PC-3 (cell line): ENCODE data around the gene MAP2K5. TPM values are rescaled to one million over a fixed set of nuclear protein-coding genes. Genes with fewer than 3 reads are reported as not detected.

ENCODE experiments used
- ATAC-seq: fragments of 200-7000 bp; cut with Tn5 transposase; 2 replicates; pipeline ENCODE4 v1.9.1; 2020; ENCODE audit warnings: mild to moderate bottlenecking, moderate library complexity
- BruUV-seq: library from RNA; stranded (reverse); fragments of 400-500 nt; replicated peaks from 2 replicates; lab custom pipeline; 2021; lab: Mats Ljungman, UMichigan
- CTCF ChIA-PET: fragments of 300-600 bp; sonication (Branson Sonifier 250); formaldehyde crosslinking; loops from one replicate; lab custom pipeline; 2022; ENCODE audit warnings: antibody characterized with exemption; lab: Charles Lee
- POLR2A ChIA-PET: fragments of 300-600 bp; sonication (Branson Sonifier 250); formaldehyde crosslinking; loops from one replicate; lab custom pipeline; 2022; ENCODE audit warnings: antibody characterized with exemption; ENCODE audit not compliant: unreplicated experiment; lab: Charles Lee
- DNase-seq: peaks from one replicate; pipeline ENCODE4 v3.0.0-alpha.2; 2015
- H2AFZ ChIP-seq: fragments of 300-600 bp; sonication (generic); 2 replicates; pipeline ENCODE4 v1.6.0; 2016; ENCODE audit warnings: antibody characterized with exemption, low read length
- H3F3A ChIP-seq: fragments of 300-600 bp; sonication (generic); one replicate; pipeline ENCODE4 v1.6.0; 2017; ENCODE audit warnings: antibody characterized with exemption, low read length, control low read depth, mild to moderate bottlenecking; ENCODE audit not compliant: unreplicated experiment
- H3K27ac ChIP-seq: fragments of 300-600 bp; sonication (generic); 2 replicates; pipeline ENCODE4 v1.5.1; 2016; ENCODE audit warnings: mild to moderate bottlenecking, low read length
- H3K27me3 ChIP-seq: fragments of 300-600 bp; sonication (generic); 2 replicates; pipeline ENCODE4 v1.6.1; 2016; ENCODE audit warnings: low read length, mixed read lengths
- H3K36me3 ChIP-seq: fragments of 300-600 bp; sonication (generic); 2 replicates; pipeline ENCODE4 v1.6.1; 2016; ENCODE audit warnings: low read depth, mixed run types, low read length, mixed read lengths
- H3K4me1 ChIP-seq: fragments of 300-600 bp; sonication (generic); 2 replicates; pipeline ENCODE4 v1.5.1; 2016; ENCODE audit warnings: low read length; ENCODE audit not compliant: insufficient read depth
- H3K4me2 ChIP-seq: fragments of 300-600 bp; sonication (generic); 2 replicates; pipeline ENCODE4 v1.6.0; 2016; ENCODE audit warnings: low read length
- H3K4me3 ChIP-seq: fragments of 300-600 bp; sonication (generic); 2 replicates; pipeline ENCODE4 v1.5.1; 2016; ENCODE audit warnings: mild to moderate bottlenecking, low read length, mixed read lengths
- H3K79me2 ChIP-seq: fragments of 300-600 bp; sonication (generic); 2 replicates; pipeline ENCODE4 v1.6.1; 2017; ENCODE audit warnings: low read length, mixed read lengths
- H3K9ac ChIP-seq: fragments of 300-600 bp; sonication (generic); 2 replicates; pipeline ENCODE4 v1.6.0; 2016; ENCODE audit warnings: mild to moderate bottlenecking, low read length
- H3K9me2 ChIP-seq: fragments of 300-600 bp; sonication (generic); replicated peaks from 2 replicates; pipeline ENCODE4 v1.6.1; 2016; ENCODE audit warnings: mixed run types, low read length, mixed read lengths
- H3K9me3 ChIP-seq: fragments of 300-600 bp; sonication (generic); 2 replicates; pipeline ENCODE4 v1.6.1; 2016; ENCODE audit warnings: low read length, mixed read lengths
- H4K20me1 ChIP-seq: fragments of 300-600 bp; sonication (generic); 2 replicates; pipeline ENCODE4 v1.6.1; 2016; ENCODE audit warnings: low read length, mixed read lengths
- EZH2 ChIP-seq: fragments of 300-600 bp; sonication (generic); IDR thresholded peaks from one replicate; pipeline ENCODE4 v1.6.1; 2017; ENCODE audit warnings: antibody characterized with exemption, mild to moderate bottlenecking, low read length; ENCODE audit not compliant: unreplicated experiment
- EZH2phosphoT487 ChIP-seq: fragments of 300-600 bp; sonication (generic); IDR thresholded peaks from 2 replicates; pipeline ENCODE4 v1.6.1; 2018; ENCODE audit warnings: mild to moderate bottlenecking, antibody characterized with exemption, low read length, borderline replicate concordance
- intact Hi-C: fragments of 100-400 bp; cut with micrococcal nuclease; formaldehyde crosslinking; loops from 2 replicates; pipeline ENCODE4 v1.9.0; 2023
- total RNA-seq: library from RNA; depleted of rRNA; stranded (reverse); fragments of >200 nt; gene quantifications from 2 replicates; pipeline ENCODE4 v1.2.3, GENCODE V29; 2014
- TF ChIP-seq, protein P1 (sequence below): fragments of 300-600 bp; sonication (generic); conservative IDR thresholded peaks from 2 replicates; pipeline ENCODE4 v1.5.1; 2017; ENCODE audit warnings: antibody characterized with exemption, low read depth, mild to moderate bottlenecking, low read length

The MAP2K5 gene
- total RNA-seq, 1 experiment from 2014 or later = 5.5 TPM

DNA sequence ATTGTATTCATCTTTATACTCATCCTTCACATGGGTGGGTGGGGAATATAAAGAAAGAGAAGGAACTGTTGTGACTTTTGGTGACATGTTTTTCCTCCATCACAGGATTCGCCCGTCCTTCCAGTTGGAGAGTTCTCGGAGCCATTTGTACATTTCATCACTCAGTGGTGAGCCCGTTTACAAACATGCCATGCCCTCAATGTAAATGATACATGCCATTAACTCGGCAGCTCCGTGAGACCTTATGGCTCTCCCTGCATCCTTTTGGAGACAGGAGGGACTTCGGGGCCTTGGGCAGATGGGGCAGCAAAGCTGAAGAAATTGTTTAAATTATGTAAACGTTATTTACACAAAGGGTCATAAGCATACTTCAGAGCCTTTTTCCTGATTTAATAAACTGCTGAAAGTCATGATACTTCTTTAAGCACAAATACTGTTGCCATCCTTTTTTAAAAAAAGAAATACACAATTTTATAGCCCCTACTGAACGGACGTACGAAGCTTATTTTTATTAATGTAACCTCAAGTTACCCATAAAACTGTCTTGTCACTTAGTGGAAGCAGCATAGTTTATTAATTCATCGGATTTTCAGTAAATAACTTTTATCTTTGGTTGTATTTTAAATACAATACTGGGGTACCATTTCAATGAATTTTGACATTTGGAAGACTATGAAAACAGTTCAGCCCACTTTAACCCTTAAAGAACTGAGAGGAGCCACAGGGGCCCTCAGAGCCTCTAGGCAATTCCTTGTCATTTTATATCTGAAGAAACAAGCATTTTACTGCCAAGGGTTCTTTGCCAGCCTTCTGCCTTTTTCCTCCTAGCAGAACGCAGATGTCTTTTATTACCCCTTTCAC lies 227.2 kb downstream of the MAP2K5 start:
- H3K4me3 ChIP-seq = no peak overlapping the region
- no peak overlapping the region for H3K27ac ChIP-seq
- H3K36me3 ChIP-seq = no peaks in the 10 kb centered on the region
- no TSS peak for BruUV-seq
- H3K4me2 ChIP-seq = no peak overlapping the region
- TF ChIP-seq, protein P1, sequence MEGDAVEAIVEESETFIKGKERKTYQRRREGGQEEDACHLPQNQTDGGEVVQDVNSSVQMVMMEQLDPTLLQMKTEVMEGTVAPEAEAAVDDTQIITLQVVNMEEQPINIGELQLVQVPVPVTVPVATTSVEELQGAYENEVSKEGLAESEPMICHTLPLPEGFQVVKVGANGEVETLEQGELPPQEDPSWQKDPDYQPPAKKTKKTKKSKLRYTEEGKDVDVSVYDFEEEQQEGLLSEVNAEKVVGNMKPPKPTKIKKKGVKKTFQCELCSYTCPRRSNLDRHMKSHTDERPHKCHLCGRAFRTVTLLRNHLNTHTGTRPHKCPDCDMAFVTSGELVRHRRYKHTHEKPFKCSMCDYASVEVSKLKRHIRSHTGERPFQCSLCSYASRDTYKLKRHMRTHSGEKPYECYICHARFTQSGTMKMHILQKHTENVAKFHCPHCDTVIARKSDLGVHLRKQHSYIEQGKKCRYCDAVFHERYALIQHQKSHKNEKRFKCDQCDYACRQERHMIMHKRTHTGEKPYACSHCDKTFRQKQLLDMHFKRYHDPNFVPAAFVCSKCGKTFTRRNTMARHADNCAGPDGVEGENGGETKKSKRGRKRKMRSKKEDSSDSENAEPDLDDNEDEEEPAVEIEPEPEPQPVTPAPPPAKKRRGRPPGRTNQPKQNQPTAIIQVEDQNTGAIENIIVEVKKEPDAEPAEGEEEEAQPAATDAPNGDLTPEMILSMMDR = no peak
- TF ChIP-seq EZH2phosphoT487 (no peak), EZH2 (no peak)
- no peaks in the 10 kb centered on the region for H3K9me2 ChIP-seq
- no peaks in the 10 kb centered on the region for H4K20me1 ChIP-seq
- no peaks in the 10 kb centered on the region for H3F3A ChIP-seq
- H3K9me3 ChIP-seq = no peaks in the 10 kb centered on the region
- no peak overlapping the region for H2AFZ ChIP-seq
- H3K79me2 ChIP-seq = no peaks in the 10 kb centered on the region
- H3K27me3 ChIP-seq = no peaks in the 10 kb centered on the region
- H3K9ac ChIP-seq = no peak overlapping the region
- ATAC-seq = no peak
- intact Hi-C loops = no loop called here
- POLR2A ChIA-PET = interaction anchor here (0.6 kb wide), 1 partner anchor 128 kb away, joined by 3 read pairs; no protein-coding TSS in a partner anchor
- CTCF ChIA-PET = no interaction called here
- no peaks in the 10 kb centered on the region for H3K4me1 ChIP-seq
- no peak for DNase-seq

DNA sequence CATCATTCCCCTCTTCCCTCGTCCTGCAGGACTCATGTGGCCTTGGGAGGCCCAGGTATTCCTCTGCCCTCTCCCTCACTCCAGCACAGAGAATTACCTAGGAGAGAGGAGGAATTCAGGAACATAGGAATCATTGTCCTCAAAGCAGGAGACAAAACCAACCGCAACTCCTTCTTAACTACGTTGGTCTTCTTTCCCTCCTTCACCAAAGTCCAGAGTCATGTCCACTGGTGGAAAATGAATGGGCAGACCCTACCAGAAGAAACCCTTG lies 227.8 kb downstream of the MAP2K5 start:
- H3K4me3 ChIP-seq = no peak overlapping the region
- ATAC-seq = no peak
- H3F3A ChIP-seq = no peaks in the 10 kb centered on the region
- no peaks in the 10 kb centered on the region for H3K36me3 ChIP-seq
- H3K27ac ChIP-seq = no peak overlapping the region
- H3K27me3 ChIP-seq = no peaks in the 10 kb centered on the region
- no peak overlapping the region for H3K9ac ChIP-seq
- DNase-seq = no peak
- H3K9me3 ChIP-seq = no peaks in the 10 kb centered on the region
- intact Hi-C loops = no loop called here
- no peak overlapping the region for H2AFZ ChIP-seq
- H3K9me2 ChIP-seq = no peaks in the 10 kb centered on the region
- H4K20me1 ChIP-seq = no peaks in the 10 kb centered on the region
- no peak for TF ChIP-seq EZH2phosphoT487
- TF ChIP-seq, protein P1 = no peak
- CTCF ChIA-PET = no interaction called here
- H3K4me2 ChIP-seq = no peak overlapping the region
- no TSS peak for BruUV-seq
- POLR2A ChIA-PET = no interaction called here
- no peaks in the 10 kb centered on the region for H3K4me1 ChIP-seq
- H3K79me2 ChIP-seq = no peaks in the 10 kb centered on the region

DNA sequence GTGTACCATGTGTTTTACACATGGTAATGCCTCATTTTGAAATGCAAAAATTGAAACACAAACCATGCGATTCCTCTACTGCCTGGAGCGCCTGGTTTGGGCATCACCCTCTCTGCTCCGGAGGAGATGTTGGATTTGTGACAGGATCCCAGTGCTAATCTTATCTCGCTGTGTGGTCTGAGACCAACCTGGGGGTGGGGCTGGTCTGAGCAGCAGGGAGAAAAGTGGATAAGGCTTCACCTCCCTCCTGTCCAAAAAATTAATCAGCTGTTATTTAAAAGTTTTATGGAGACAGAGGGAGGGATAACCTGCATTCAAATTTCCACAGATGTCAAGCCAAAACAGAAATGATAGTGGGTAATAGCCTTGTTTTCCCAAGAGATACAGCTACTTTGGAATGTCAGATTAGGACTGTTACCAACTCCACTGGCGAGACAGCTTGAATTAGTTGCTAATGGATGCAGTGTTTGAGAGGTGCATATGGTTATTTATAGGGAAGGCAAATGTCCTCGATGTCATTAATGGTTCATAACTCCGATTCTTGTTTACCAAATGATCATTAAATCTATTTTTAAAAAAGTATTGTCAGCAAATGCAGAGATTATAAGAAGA lies 228.8 kb downstream of the MAP2K5 start:
- BruUV-seq = no TSS peak
- no peak for ATAC-seq
- POLR2A ChIA-PET = no interaction called here

More for the DNA sequence above, 228.8 kb downstream of the MAP2K5 start:
- Histone ChIP-seq H2AFZ (no peak overlapping the region), H3K9me2 (no peaks in the 10 kb centered on the region), H3K36me3 (no peaks in the 10 kb centered on the region), H3K4me3 (no peak overlapping the region), H3K27me3 (no peaks in the 10 kb centered on the region), H3K4me2 (no peak overlapping the region), H3K79me2 (no peaks in the 10 kb centered on the region), H3K9ac (no peak overlapping the region), H3K27ac (no peak overlapping the region), H3K4me1 (peaks cover 2% of the 10 kb centered on the region), H3F3A (no peaks in the 10 kb centered on the region), H4K20me1 (no peaks in the 10 kb centered on the region), H3K9me3 (no peaks in the 10 kb centered on the region)
- no peak for TF ChIP-seq EZH2
- TF ChIP-seq, protein P1 = no peak
- TF ChIP-seq EZH2phosphoT487 = no peak
- no peak for DNase-seq
- CTCF ChIA-PET = no interaction called here
- intact Hi-C loops = no loop called here
